ENCODE measurements around the gene DLGAP4. TPM values are rescaled to one million over a fixed set of nuclear protein-coding genes. Genes with fewer than 3 reads are reported as not detected.

DLGAP4 gene
- total RNA-seq, 3 donors from 2014 or later: 22.0 to 26.9 (median 24.0) TPM

- no peaks in the 10 kb centered on the region for H3K9me3 ChIP-seq
- intact Hi-C loops (cut with DNase I; ENCODE audit: low total_unique reads): no loop called here
- no peak for DNase-seq (ENCODE audit: low spot score in 2 of 2)
- H3K27me3 ChIP-seq: no peaks in the 10 kb centered on the region
- no peak overlapping the region for H3K27ac ChIP-seq
- TF ChIP-seq POLR2A (IDR thresholded peaks at IDR 0.05) (no peak), CTCF (IDR thresholded peaks at IDR 0.05) (no peak), POLR2AphosphoS5 (IDR thresholded peaks at IDR 0.05) (no peak)
- no peaks in the 10 kb centered on the region for H3K4me1 ChIP-seq
- no peak overlapping the region for H3K4me3 ChIP-seq
- no peaks in the 10 kb centered on the region for H3K36me3 ChIP-seq
Measured at GRCh38 chr20:36367907-36368799, 62.0 kb downstream of the DLGAP4 start.

GRCh38 chr20:36368869-36369268 is 62.7 kb downstream of the DLGAP4 start:
- Histone ChIP-seq H3K4me1 (no peaks in the 10 kb centered on the region), H3K4me3 (no peak overlapping the region), H3K9me3 (no peaks in the 10 kb centered on the region), H3K27me3 (no peaks in the 10 kb centered on the region), H3K27ac (no peak overlapping the region), H3K36me3 (no peaks in the 10 kb centered on the region)
- intact Hi-C loops (cut with DNase I; ENCODE audit: low total_unique reads): no loop called here
- no peak for DNase-seq (ENCODE audit: low spot score in 2 of 2)
- TF ChIP-seq POLR2A (IDR thresholded peaks at IDR 0.05) (no peak), CTCF (IDR thresholded peaks at IDR 0.05) (no peak), POLR2AphosphoS5 (IDR thresholded peaks at IDR 0.05) (no peak)

- no peak for DNase-seq (ENCODE audit: low spot score in 2 of 2)
- Histone ChIP-seq H3K9me3 (no peaks in the 10 kb centered on the region), H3K4me1 (no peaks in the 10 kb centered on the region), H3K27me3 (no peaks in the 10 kb centered on the region), H3K36me3 (no peaks in the 10 kb centered on the region), H3K4me3 (no peak overlapping the region), H3K27ac (no peak overlapping the region)
- intact Hi-C loops (cut with DNase I; ENCODE audit: low total_unique reads): no loop called here
- TF ChIP-seq CTCF (IDR thresholded peaks at IDR 0.05) (no peak), POLR2A (IDR thresholded peaks at IDR 0.05) (no peak), POLR2AphosphoS5 (IDR thresholded peaks at IDR 0.05) (no peak)
Measured at GRCh38 chr20:36369739-36370138, 63.6 kb downstream of the DLGAP4 start.

- DNase-seq (ENCODE audit: low spot score in 2 of 2): no peak
- Histone ChIP-seq H3K27ac (no peak overlapping the region), H3K9me3 (no peaks in the 10 kb centered on the region), H3K36me3 (no peaks in the 10 kb centered on the region), H3K27me3 (peaks cover 0 to 3% of the 10 kb centered on the region in 2 donors), H3K4me3 (no peak overlapping the region), H3K4me1 (no peaks in the 10 kb centered on the region)
- intact Hi-C loops (cut with DNase I; ENCODE audit: low total_unique reads): no loop called here
- TF ChIP-seq POLR2A (IDR thresholded peaks at IDR 0.05) (no peak), CTCF (IDR thresholded peaks at IDR 0.05) (no peak), POLR2AphosphoS5 (IDR thresholded peaks at IDR 0.05) (no peak)
Measured at GRCh38 chr20:36370991-36371790, 65.1 kb downstream of the DLGAP4 start.

- intact Hi-C loops (cut with DNase I; ENCODE audit: low total_unique reads): no loop called here
- no peak for DNase-seq (ENCODE audit: low spot score in 2 of 2)
- no peak overlapping the region for H3K4me3 ChIP-seq
- H3K4me1 ChIP-seq: no peaks in the 10 kb centered on the region
- H3K27me3 ChIP-seq: peaks cover 0 to 3% of the 10 kb centered on the region in 2 donors
- H3K36me3 ChIP-seq: no peaks in the 10 kb centered on the region
- H3K27ac ChIP-seq: no peak overlapping the region
- no peak for TF ChIP-seq CTCF (IDR thresholded peaks at IDR 0.05)
- TF ChIP-seq POLR2AphosphoS5 (IDR thresholded peaks at IDR 0.05): no peak
- TF ChIP-seq POLR2A (IDR thresholded peaks at IDR 0.05): no peak
- H3K9me3 ChIP-seq: no peaks in the 10 kb centered on the region
Measured at GRCh38 chr20:36372666-36373065, 66.5 kb downstream of the DLGAP4 start.

Measured in breast epithelium (tissue), 4 donors.